Measurements from ENCODE around the gene ABCC12.

GRCh38 chr16:48109475-48109874 lies 46.3 kb downstream of the ABCC12 start:
- no peak for TF ChIP-seq SUZ12 (IDR thresholded peaks at IDR 0.05)
- no peak for TF ChIP-seq HDGF (IDR thresholded peaks at IDR 0.05; ENCODE audit: borderline replicate concordance)
- TF ChIP-seq LEF1 (IDR thresholded peaks at IDR 0.05; ENCODE audit: borderline replicate concordance), result no peak
- no peak for TF ChIP-seq ZNF384 (IDR thresholded peaks at IDR 0.05)
- TF ChIP-seq SP1 (IDR thresholded peaks at IDR 0.05), result no peak
- no peak for TF ChIP-seq FOXA1 (IDR thresholded peaks at IDR 0.05)
- TF ChIP-seq CTBP1 (IDR thresholded peaks at IDR 0.05; ENCODE audit: borderline replicate concordance), result no peak
- TF ChIP-seq FOXK2 (IDR thresholded peaks at IDR 0.05), result no peak
- TF ChIP-seq TARDBP (IDR thresholded peaks at IDR 0.05), result no peak
- no peak for TF ChIP-seq ELF4 (IDR thresholded peaks at IDR 0.05)
- TF ChIP-seq BHLHE40 (IDR thresholded peaks at IDR 0.05; ENCODE audit: borderline replicate concordance), result no peak
- no peak for TF ChIP-seq L3MBTL2 (conservative IDR thresholded peaks at IDR 0.05)
